Vagina (tissue), 2 donors: Measurements from ENCODE around the gene TMEFF1. TPM values are rescaled to one million over a fixed set of nuclear protein-coding genes. Genes with fewer than 3 reads are reported as not detected.

Experiments
- DNase-seq, 2 donors: peaks; one replicate each; pipeline ENCODE4 v3.0.0-alpha.2; 2017; ENCODE audit errors: extremely low spot score in 2 of 2
- H3K27ac ChIP-seq: fragments of 200-600 bp; sonication (generic); one replicate; pipeline ENCODE4 v1.5.1; 2019
- H3K27me3 ChIP-seq: fragments of 200-600 bp; sonication (generic); one replicate; pipeline ENCODE4 v1.5.1; 2019
- H3K36me3 ChIP-seq, 2 donors: fragments of 200-600 bp; sonication (generic); one replicate each; pipeline ENCODE4 v1.5.1; 2017 to 2019
- H3K4me1 ChIP-seq: fragments of 200-600 bp; sonication (generic); one replicate; pipeline ENCODE4 v1.5.1; 2019
- H3K4me3 ChIP-seq, 2 donors: fragments of 200-600 bp; sonication (generic); 1 replicate in 1 of 2; 2 replicates in 1 of 2; pipeline ENCODE4 v1.5.1; 2016 to 2019
- H3K9me3 ChIP-seq: fragments of 200-600 bp; sonication (generic); one replicate; pipeline ENCODE4 v1.5.1; 2019
- POLR2A ChIP-seq, 2 donors: fragments of 450-650 bp; IDR thresholded peaks; one replicate each; pipeline ENCODE4 v1.6.1; 2017; ENCODE audit warnings: antibody characterized with exemption in 2 of 2, mild to moderate bottlenecking in 2 of 2, moderate library complexity in 2 of 2
- POLR2AphosphoS5 ChIP-seq, 2 donors: sonication (generic); formaldehyde crosslinking; IDR thresholded peaks; one replicate each; pipeline ENCODE4 v1.9.0; 2017; ENCODE audit warnings: antibody characterized with exemption in 2 of 2, mild to moderate bottlenecking in 2 of 2, low read depth in 1 of 2; ENCODE audit not compliant: insufficient read depth in 1 of 2
- intact Hi-C: fragments of 100-400 bp; cut with DNase I; formaldehyde crosslinking; loops from one replicate; pipeline ENCODE4 v1.15.1; 2023
- total RNA-seq: library from RNA; depleted of rRNA; stranded (reverse); fragments of >200 nt; gene quantifications from one replicate; pipeline ENCODE4 v1.2.3, GENCODE V29; 2016
- TF ChIP-seq, protein P1 (sequence below), 3 experiments: fragments of 450-650 bp in 2 of 3; fragments of 200-600 bp in 1 of 3; sonication (generic) in 1 of 3; IDR thresholded peaks; one replicate each; pipeline ENCODE4 v1.5.1; 2017 to 2019; ENCODE audit warnings: antibody characterized with exemption in 3 of 3, mild to moderate bottlenecking in 2 of 3, moderate library complexity in 2 of 3

The TMEFF1 gene
- total RNA-seq, 1 donor from 2014 or later: not detected

DNA sequence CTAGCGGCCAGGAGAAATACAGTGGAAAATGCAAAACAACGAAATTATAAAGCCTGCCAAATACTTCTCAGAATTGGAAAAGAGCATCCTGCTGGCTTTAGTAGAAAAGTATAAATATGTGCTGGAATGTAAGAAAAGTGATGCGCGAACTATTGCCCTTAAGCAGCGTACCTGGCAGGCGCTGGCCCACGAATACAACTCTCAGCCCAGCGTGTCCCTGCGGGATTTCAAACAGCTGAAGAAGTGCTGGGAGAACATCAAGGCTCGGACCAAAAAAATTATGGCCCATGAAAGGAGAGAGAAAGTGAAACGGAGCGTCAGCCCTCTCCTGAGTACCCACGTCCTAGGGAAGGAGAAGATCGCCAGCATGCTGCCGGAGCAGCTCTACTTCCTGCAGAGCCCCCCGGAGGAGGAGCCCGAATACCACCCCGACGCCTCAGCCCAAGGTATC, 31.0 kb upstream of the TMEFF1 start:
- intact Hi-C loops: loop anchor here (10.0 kb wide), 1 partner anchor 923 kb away; no protein-coding TSS in a partner anchor
- Histone ChIP-seq H3K4me3 (no peak overlapping the region), H3K4me1 (peaks cover 11% of the 10 kb centered on the region), H3K27ac (no peak overlapping the region), H3K9me3 (no peaks in the 10 kb centered on the region), H3K36me3 (peaks cover 0 to 5% of the 10 kb centered on the region in 2 donors), H3K27me3 (no peaks in the 10 kb centered on the region)
- no peak for TF ChIP-seq POLR2A (IDR thresholded peaks at IDR 0.05)
- TF ChIP-seq POLR2AphosphoS5 (IDR thresholded peaks at IDR 0.05; ENCODE audit: insufficient read depth in 1 of 2, low read depth in 1 of 2): no peak
- TF ChIP-seq, protein P1, sequence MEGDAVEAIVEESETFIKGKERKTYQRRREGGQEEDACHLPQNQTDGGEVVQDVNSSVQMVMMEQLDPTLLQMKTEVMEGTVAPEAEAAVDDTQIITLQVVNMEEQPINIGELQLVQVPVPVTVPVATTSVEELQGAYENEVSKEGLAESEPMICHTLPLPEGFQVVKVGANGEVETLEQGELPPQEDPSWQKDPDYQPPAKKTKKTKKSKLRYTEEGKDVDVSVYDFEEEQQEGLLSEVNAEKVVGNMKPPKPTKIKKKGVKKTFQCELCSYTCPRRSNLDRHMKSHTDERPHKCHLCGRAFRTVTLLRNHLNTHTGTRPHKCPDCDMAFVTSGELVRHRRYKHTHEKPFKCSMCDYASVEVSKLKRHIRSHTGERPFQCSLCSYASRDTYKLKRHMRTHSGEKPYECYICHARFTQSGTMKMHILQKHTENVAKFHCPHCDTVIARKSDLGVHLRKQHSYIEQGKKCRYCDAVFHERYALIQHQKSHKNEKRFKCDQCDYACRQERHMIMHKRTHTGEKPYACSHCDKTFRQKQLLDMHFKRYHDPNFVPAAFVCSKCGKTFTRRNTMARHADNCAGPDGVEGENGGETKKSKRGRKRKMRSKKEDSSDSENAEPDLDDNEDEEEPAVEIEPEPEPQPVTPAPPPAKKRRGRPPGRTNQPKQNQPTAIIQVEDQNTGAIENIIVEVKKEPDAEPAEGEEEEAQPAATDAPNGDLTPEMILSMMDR (IDR thresholded peaks at IDR 0.05): no peak
- DNase-seq: no peak

DNA sequence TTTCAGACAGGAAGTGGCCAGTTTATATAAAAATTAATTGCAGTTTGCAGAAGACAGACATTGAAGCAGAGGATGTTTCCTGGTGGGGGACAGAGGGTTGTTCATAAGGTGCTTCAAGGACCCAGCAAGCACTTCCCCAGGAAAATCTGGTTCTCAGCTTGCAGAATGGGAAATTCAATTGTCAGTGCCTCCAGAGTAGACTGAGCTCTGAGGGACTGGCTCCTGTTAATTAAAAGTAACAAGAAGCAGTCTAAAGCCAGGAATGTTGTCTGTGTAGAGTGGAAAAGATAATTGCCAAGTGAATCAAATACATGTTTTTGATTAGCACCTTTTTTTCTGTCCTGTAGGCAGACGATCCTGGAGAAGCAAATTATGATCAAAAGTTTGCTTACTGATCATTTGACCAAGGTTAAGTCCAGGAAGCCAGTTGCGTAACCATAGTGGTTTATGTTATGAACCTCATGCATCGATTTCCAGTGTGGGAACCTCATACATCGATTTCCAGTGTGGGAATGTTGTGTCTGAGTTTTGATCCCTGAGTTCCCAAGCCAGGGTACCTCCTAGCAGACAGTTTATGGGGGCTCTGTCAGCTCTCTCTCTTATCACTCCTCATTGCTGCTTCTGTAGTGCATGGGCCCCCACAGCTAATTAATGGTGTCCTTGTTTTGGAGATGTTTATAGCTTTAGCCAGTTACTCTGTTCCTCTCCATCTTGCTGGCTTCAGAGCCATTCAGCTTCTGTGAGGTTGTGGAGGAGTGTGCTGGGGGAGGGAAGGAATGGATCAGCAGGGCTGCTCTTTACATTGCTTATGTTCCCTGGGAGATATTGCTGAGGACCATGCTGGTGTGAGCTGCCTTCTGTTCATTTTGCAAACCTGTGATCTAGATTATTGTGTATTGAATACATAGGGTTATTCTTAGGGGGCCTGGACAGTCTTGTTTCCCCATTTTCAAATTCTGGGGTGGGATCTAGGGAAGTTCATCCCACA, 28.9 kb upstream of the TMEFF1 start:
- Histone ChIP-seq H3K27ac (no peak overlapping the region), H3K36me3 (peaks cover 0 to 12% of the 10 kb centered on the region in 2 donors), H3K27me3 (no peaks in the 10 kb centered on the region), H3K9me3 (no peaks in the 10 kb centered on the region), H3K4me3 (no peak overlapping the region), H3K4me1 (peaks cover 7% of the 10 kb centered on the region)
- intact Hi-C loops: loop anchor here (10.0 kb wide), 1 partner anchor 921 kb away; no protein-coding TSS in a partner anchor
- no peak for DNase-seq
- TF ChIP-seq POLR2AphosphoS5 (IDR thresholded peaks at IDR 0.05; ENCODE audit: insufficient read depth in 1 of 2, low read depth in 1 of 2) (no peak), POLR2A (IDR thresholded peaks at IDR 0.05) (no peak)
- TF ChIP-seq, protein P1 (IDR thresholded peaks at IDR 0.05): no peak

DNA sequence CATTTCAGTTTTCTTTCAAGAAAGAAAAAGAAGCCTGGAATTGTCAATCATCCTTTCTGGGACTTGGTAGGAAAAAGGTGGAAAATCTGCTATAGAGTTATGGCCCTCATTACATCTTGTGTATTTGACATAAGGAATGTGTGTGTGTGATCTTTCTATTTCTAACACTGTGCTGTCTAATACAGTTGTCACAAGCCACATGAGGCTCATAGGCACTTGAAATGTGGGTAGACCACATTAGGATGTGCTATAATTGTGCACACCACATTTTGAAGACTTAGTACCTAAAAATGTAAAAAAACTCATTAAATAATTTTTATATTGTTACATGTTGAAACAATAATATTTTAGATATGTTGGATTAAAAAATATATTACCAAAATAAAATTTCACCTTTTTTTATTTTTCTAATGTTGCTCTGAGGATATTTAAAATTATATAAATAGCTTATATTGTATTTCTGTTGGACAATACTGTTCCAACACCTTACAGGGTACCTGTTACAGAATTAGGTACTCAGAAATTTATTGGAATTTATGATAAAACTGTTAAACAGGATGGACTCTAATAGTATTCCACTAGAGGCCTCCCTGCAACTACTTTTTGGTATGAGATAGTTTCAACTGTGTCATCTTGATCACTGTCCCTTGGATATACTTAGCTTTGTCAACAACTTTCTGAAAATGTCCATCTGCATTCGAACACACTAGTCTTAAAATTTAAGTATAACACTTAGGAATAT, 27.6 kb upstream of the TMEFF1 start:
- Histone ChIP-seq H3K4me1 (peaks cover 2% of the 10 kb centered on the region), H3K9me3 (no peaks in the 10 kb centered on the region), H3K27me3 (no peaks in the 10 kb centered on the region), H3K36me3 (peaks cover 0 to 13% of the 10 kb centered on the region in 2 donors), H3K4me3 (no peak overlapping the region), H3K27ac (no peak overlapping the region)
- TF ChIP-seq, protein P1 (IDR thresholded peaks at IDR 0.05): no peak
- no peak for TF ChIP-seq POLR2A (IDR thresholded peaks at IDR 0.05)
- TF ChIP-seq POLR2AphosphoS5 (IDR thresholded peaks at IDR 0.05; ENCODE audit: insufficient read depth in 1 of 2, low read depth in 1 of 2): no peak
- DNase-seq: no peak
- intact Hi-C loops: loop anchor here (10.0 kb wide), 1 partner anchor 919 kb away; no protein-coding TSS in a partner anchor

DNA sequence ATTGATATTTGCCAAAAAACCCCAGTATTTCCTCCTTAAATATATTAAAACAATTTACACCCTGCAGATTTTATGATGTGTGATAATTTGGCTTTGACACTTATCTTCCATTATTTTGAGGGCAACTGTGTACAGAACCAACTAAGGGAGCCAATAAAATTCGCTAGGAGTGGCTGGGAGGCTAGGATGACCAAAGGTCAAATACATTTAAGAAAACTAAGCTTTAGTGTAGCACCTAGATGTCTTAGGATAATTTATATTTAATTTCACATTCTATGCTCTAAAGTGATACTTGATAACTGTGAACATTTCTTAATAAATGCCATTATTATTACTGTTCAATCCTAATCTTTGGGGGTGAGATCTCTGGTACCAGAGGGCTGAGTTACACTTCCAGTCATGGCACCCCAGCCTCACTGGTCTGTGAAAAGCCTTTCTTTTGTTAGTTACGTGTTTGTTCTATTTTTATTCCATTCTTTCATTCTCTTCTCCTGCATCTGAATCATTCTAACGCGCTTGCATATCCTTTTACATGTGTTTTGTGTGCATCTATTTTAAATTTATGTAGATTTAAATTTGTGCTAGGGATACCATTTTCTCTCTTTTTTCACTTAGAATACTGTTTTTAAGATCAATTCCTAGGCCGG, 26.9 kb upstream of the TMEFF1 start:
- Histone ChIP-seq H3K4me1 (no peaks in the 10 kb centered on the region), H3K4me3 (no peak overlapping the region), H3K9me3 (no peaks in the 10 kb centered on the region), H3K36me3 (peaks cover 0 to 13% of the 10 kb centered on the region in 2 donors), H3K27me3 (no peaks in the 10 kb centered on the region), H3K27ac (no peak overlapping the region)
- TF ChIP-seq, protein P1 (IDR thresholded peaks at IDR 0.05): no peak
- no peak for TF ChIP-seq POLR2AphosphoS5 (IDR thresholded peaks at IDR 0.05; ENCODE audit: insufficient read depth in 1 of 2, low read depth in 1 of 2)
- no peak for TF ChIP-seq POLR2A (IDR thresholded peaks at IDR 0.05)
- no peak for DNase-seq
- intact Hi-C loops: loop anchor here (10.0 kb wide), 1 partner anchor 919 kb away; no protein-coding TSS in a partner anchor
